HepG2 (cell line): ENCODE results near the gene CDC42BPG. TPM values are rescaled to one million over a fixed set of nuclear protein-coding genes. Genes with fewer than 3 reads are reported as not detected.

Experiments
- ARNT2 ChIP-seq: sonication (generic); formaldehyde crosslinking; IDR thresholded peaks from 2 replicates; pipeline ENCODE4 v1.8.0; 2022; ENCODE audit warnings: mild to moderate bottlenecking, low read depth, missing genetic modification reagents, moderate library complexity
- CERS6 ChIP-seq: sonication (generic); formaldehyde crosslinking; IDR thresholded peaks from 2 replicates; pipeline ENCODE4 v1.5.0; 2020; ENCODE audit warnings: missing genetic modification reagents
- HNRNPL ChIP-seq: fragments of 200-400 bp; formaldehyde crosslinking; IDR thresholded peaks from 2 replicates; pipeline ENCODE4 v1.6.1; 2017; ENCODE audit warnings: mild to moderate bottlenecking, low read depth, low read length
- IRF9 ChIP-seq: sonication (generic); formaldehyde crosslinking; IDR thresholded peaks from 2 replicates; pipeline ENCODE4 v1.8.0; 2022; ENCODE audit warnings: missing genetic modification reagents, mild to moderate bottlenecking, borderline replicate concordance
- NFE2 ChIP-seq: sonication (generic); formaldehyde crosslinking; IDR thresholded peaks from 2 replicates; pipeline ENCODE4 v1.4.0; 2020; ENCODE audit warnings: missing genetic modification reagents
- SIN3A ChIP-seq: IDR thresholded peaks from 2 replicates; pipeline ENCODE4 v1.6.1; 2011; ENCODE audit warnings: low read depth, mild to moderate bottlenecking, control low read depth, low read length, borderline replicate concordance
- SIX1 ChIP-seq: sonication (generic); formaldehyde crosslinking; IDR thresholded peaks from 2 replicates; pipeline ENCODE4 v1.4.0; 2020; ENCODE audit warnings: missing genetic modification reagents, borderline replicate concordance
- THAP7 ChIP-seq: sonication (generic); formaldehyde crosslinking; IDR thresholded peaks from 2 replicates; pipeline ENCODE4 v1.8.1; 2023; ENCODE audit warnings: mild to moderate bottlenecking, missing genetic modification reagents
- WIZ ChIP-seq: sonication (generic); formaldehyde crosslinking; IDR thresholded peaks from 2 replicates; pipeline ENCODE4 v1.5.1; 2020; ENCODE audit warnings: mild to moderate bottlenecking, missing genetic modification reagents
- ZFP36L1 ChIP-seq: sonication (generic); formaldehyde crosslinking; IDR thresholded peaks from 2 replicates; pipeline ENCODE4 v1.8.0; 2022; ENCODE audit warnings: mild to moderate bottlenecking, missing genetic modification reagents, moderate library complexity
- ZFP82 ChIP-seq: sonication (generic); formaldehyde crosslinking; IDR thresholded peaks from 2 replicates; pipeline ENCODE4 v1.5.1; 2020; ENCODE audit warnings: mild to moderate bottlenecking, missing genetic modification reagents, borderline replicate concordance
- ZNF121 ChIP-seq: sonication (generic); formaldehyde crosslinking; IDR thresholded peaks from 2 replicates; pipeline ENCODE4 v1.5.0; 2020; ENCODE audit warnings: mild to moderate bottlenecking, missing genetic modification reagents
- ZNF354B ChIP-seq: sonication (generic); formaldehyde crosslinking; IDR thresholded peaks from 2 replicates; pipeline ENCODE4 v1.8.0; 2022; ENCODE audit warnings: mild to moderate bottlenecking, missing genetic modification reagents
- ZNF576 ChIP-seq: sonication (generic); formaldehyde crosslinking; IDR thresholded peaks from 2 replicates; pipeline ENCODE4 v1.4.0; 2020; ENCODE audit warnings: mild to moderate bottlenecking, missing genetic modification reagents
- ZNF737 ChIP-seq: sonication (generic); formaldehyde crosslinking; IDR thresholded peaks from 2 replicates; pipeline ENCODE4 v1.5.0; 2020; ENCODE audit warnings: missing genetic modification reagents, mild to moderate bottlenecking, borderline replicate concordance
- ZNF773 ChIP-seq: sonication (generic); formaldehyde crosslinking; IDR thresholded peaks from 2 replicates; pipeline ENCODE4 v1.4.0; 2020; ENCODE audit warnings: missing genetic modification reagents, borderline replicate concordance
- ZNF777 ChIP-seq: sonication (generic); formaldehyde crosslinking; IDR thresholded peaks from 2 replicates; pipeline ENCODE4 v1.4.0; 2020; ENCODE audit warnings: missing genetic modification reagents
- ZSCAN20 ChIP-seq: sonication (generic); formaldehyde crosslinking; IDR thresholded peaks from 2 replicates; pipeline ENCODE4 v1.4.0; 2020; ENCODE audit warnings: missing genetic modification reagents, mild to moderate bottlenecking, borderline replicate concordance
- polyA plus RNA-seq, 8 experiments: library from polyadenylated mRNA; depleted of rRNA in 3 of 8; stranded (reverse) in 7 of 8; unstranded in 1 of 8; fragments of >200 nt; fragmentation: Illumina TruSeq in 4 of 8; extraction: Trizol in 4 of 8; gene quantifications; 2 replicates each; pipeline versions ENCODE4 v1.2.1 to v1.2.3, GENCODE V29; 2011 to 2016; ENCODE audit warnings: low read depth in 4 of 8, missing spikeins in 1 of 8, mixed read lengths in 1 of 8; ENCODE audit not compliant: insufficient read depth in 1 of 8
- total RNA-seq, 5 experiments: library from RNA; depleted of rRNA; stranded (reverse); fragments of >200 nt; fragmentation: Illumina TruSeq; extraction: Trizol; gene quantifications; 2 replicates each; pipeline ENCODE4 v1.2.3, GENCODE V29; 2016; ENCODE audit warnings: low read depth in 1 of 5
- TF ChIP-seq, protein P1 (sequence below): IDR thresholded peaks from 2 replicates; pipeline ENCODE4 v1.6.1; 2016; ENCODE audit warnings: low read depth, missing genetic modification reagents, missing compliant biosample characterization

Gene CDC42BPG
- total and polyA plus RNA-seq, 2 of the 13 experiments (the other 11 are each of a cell fraction or from before 2014, with no cell fraction given): 0.55 to 1.4 TPM

- TF ChIP-seq ZNF777 (CRISPR knock-in tag) (no peak; the same call in 1 of the 2 replicates), ZNF773 (peak; percentile 62; the same call in 1 of the 2 replicates), THAP7 (CRISPR knock-in tag) (0 out of 2 replicates have a peak, but pooled peaks have one; percentile 10), ZNF354B (no peak), ZNF737 (0 out of 2 replicates have a peak, but pooled peaks have one; percentile 29), ARNT2 (CRISPR knock-in tag) (peak; percentile 89; the same call in 1 of the 2 replicates), NFE2 (CRISPR knock-in tag) (no peak), ZFP82 (CRISPR knock-in tag) (no peak), WIZ (CRISPR knock-in tag) (0 out of 2 replicates have a peak, but pooled peaks have one; percentile 12), ZNF121 (CRISPR knock-in tag) (no peak; the same call in 1 of the 2 replicates), IRF9 (CRISPR knock-in tag) (no peak), SIN3A (peak; percentile 89; the same call in 1 of the 2 replicates), HNRNPL (peak; percentile 100), CERS6 (no peak), ZSCAN20 (no peak; the same call in 1 of the 2 replicates), ZNF576 (CRISPR knock-in tag) (no peak), SIX1 (CRISPR knock-in tag) (peak; percentile 62; the same call in 1 of the 2 replicates), ZFP36L1 (CRISPR knock-in tag) (0 out of 2 replicates have a peak, but pooled peaks have one; percentile 32)
- TF ChIP-seq, protein P1, sequence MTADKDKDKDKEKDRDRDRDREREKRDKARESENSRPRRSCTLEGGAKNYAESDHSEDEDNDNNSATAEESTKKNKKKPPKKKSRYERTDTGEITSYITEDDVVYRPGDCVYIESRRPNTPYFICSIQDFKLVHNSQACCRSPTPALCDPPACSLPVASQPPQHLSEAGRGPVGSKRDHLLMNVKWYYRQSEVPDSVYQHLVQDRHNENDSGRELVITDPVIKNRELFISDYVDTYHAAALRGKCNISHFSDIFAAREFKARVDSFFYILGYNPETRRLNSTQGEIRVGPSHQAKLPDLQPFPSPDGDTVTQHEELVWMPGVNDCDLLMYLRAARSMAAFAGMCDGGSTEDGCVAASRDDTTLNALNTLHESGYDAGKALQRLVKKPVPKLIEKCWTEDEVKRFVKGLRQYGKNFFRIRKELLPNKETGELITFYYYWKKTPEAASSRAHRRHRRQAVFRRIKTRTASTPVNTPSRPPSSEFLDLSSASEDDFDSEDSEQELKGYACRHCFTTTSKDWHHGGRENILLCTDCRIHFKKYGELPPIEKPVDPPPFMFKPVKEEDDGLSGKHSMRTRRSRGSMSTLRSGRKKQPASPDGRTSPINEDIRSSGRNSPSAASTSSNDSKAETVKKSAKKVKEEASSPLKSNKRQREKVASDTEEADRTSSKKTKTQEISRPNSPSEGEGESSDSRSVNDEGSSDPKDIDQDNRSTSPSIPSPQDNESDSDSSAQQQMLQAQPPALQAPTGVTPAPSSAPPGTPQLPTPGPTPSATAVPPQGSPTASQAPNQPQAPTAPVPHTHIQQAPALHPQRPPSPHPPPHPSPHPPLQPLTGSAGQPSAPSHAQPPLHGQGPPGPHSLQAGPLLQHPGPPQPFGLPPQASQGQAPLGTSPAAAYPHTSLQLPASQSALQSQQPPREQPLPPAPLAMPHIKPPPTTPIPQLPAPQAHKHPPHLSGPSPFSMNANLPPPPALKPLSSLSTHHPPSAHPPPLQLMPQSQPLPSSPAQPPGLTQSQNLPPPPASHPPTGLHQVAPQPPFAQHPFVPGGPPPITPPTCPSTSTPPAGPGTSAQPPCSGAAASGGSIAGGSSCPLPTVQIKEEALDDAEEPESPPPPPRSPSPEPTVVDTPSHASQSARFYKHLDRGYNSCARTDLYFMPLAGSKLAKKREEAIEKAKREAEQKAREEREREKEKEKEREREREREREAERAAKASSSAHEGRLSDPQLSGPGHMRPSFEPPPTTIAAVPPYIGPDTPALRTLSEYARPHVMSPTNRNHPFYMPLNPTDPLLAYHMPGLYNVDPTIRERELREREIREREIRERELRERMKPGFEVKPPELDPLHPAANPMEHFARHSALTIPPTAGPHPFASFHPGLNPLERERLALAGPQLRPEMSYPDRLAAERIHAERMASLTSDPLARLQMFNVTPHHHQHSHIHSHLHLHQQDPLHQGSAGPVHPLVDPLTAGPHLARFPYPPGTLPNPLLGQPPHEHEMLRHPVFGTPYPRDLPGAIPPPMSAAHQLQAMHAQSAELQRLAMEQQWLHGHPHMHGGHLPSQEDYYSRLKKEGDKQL: no peak
These were observed 49.0 kb upstream of the CDC42BPG start (continued) for GRCh38 chr11:64893194-64894069.
